Gastrocnemius medialis (tissue), 4 donors: ENCODE data around the gene CLIP3.

Experiments used
- POLR2A ChIP-seq, 2 donors: fragments of 450-650 bp; IDR thresholded peaks; one replicate each; pipeline ENCODE4 v1.6.1; 2017; ENCODE audit warnings: antibody characterized with exemption in 2 of 2, mild to moderate bottlenecking in 2 of 2, moderate library complexity in 2 of 2
- TF ChIP-seq, protein P1 (sequence below), 5 experiments: fragments of 450-650 bp in 3 of 5; fragments of 200-600 bp in 2 of 5; sonication (generic) in 2 of 5; IDR thresholded peaks in 4 of 5; conservative IDR thresholded peaks in 1 of 5; 1 replicate in 4 of 5; 2 replicates in 1 of 5; pipeline ENCODE4 v1.5.1; 2016 to 2019; ENCODE audit warnings: antibody characterized with exemption in 5 of 5, mild to moderate bottlenecking in 3 of 5, moderate library complexity in 3 of 5

DNA sequence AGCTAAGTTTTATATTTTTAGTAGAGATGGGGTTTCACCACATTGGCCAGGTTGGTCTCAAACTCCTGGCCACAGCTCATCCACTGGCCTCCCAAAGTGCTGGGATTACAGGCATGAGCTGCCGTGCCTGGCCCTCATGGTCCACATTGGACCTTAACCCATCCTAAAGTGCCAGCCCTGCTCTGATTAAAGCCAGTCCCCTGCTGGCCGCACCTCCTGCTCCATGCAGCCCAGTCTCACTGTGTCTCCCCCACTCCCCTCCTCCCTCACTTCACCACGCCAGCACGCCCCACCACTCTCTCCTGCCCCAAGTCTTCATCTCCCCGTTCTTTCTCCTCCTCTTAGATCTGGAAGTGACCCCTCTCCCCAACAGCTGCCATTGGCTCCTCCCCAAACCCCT, 54.4 kb downstream of the CLIP3 start:
- TF ChIP-seq, protein P1, sequence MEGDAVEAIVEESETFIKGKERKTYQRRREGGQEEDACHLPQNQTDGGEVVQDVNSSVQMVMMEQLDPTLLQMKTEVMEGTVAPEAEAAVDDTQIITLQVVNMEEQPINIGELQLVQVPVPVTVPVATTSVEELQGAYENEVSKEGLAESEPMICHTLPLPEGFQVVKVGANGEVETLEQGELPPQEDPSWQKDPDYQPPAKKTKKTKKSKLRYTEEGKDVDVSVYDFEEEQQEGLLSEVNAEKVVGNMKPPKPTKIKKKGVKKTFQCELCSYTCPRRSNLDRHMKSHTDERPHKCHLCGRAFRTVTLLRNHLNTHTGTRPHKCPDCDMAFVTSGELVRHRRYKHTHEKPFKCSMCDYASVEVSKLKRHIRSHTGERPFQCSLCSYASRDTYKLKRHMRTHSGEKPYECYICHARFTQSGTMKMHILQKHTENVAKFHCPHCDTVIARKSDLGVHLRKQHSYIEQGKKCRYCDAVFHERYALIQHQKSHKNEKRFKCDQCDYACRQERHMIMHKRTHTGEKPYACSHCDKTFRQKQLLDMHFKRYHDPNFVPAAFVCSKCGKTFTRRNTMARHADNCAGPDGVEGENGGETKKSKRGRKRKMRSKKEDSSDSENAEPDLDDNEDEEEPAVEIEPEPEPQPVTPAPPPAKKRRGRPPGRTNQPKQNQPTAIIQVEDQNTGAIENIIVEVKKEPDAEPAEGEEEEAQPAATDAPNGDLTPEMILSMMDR (IDR thresholded peaks at IDR 0.05 in 4 of 5, conservative IDR thresholded peaks at IDR 0.05 in 1 of 5), result no peak
- TF ChIP-seq POLR2A (IDR thresholded peaks at IDR 0.05), result no peak
